MM.1S (cell line): Measurements from ENCODE around the gene EZH2.

Experiments
- DNase-seq: peaks from one replicate; pipeline ENCODE4 v3.0.0-alpha.2; 2015
- H2AFZ ChIP-seq: fragments of 300-600 bp; sonication (generic); 2 replicates; pipeline ENCODE4 v1.6.0; 2016; ENCODE audit warnings: antibody characterized with exemption, low read length
- H3F3A ChIP-seq: fragments of 300-600 bp; sonication (generic); 2 replicates; pipeline ENCODE4 v1.6.1; 2016; ENCODE audit warnings: mild to moderate bottlenecking, antibody characterized with exemption, low read length, moderate library complexity, mixed read lengths; ENCODE audit not compliant: insufficient read depth
- H3K27ac ChIP-seq: fragments of 300-600 bp; sonication (generic); 2 replicates; pipeline ENCODE4 v1.5.1; 2016; ENCODE audit warnings: mild to moderate bottlenecking, low read length
- H3K27me3 ChIP-seq: fragments of 300-600 bp; sonication (generic); replicated peaks from 2 replicates; pipeline ENCODE4 v1.6.0; 2016; ENCODE audit warnings: low read length; ENCODE audit not compliant: insufficient read depth
- H3K36me3 ChIP-seq: fragments of 300-600 bp; sonication (generic); replicated peaks from 2 replicates; pipeline ENCODE4 v1.6.1; 2016; ENCODE audit warnings: mild to moderate bottlenecking, low read length, mixed read lengths; ENCODE audit not compliant: insufficient read depth
- H3K4me1 ChIP-seq: fragments of 300-600 bp; sonication (generic); 2 replicates; pipeline ENCODE4 v1.6.1; 2016; ENCODE audit warnings: low read length, mixed read lengths
- H3K4me2 ChIP-seq: fragments of 300-600 bp; sonication (generic); 2 replicates; pipeline ENCODE4 v1.6.0; 2016; ENCODE audit warnings: low read depth, low read length
- H3K4me3 ChIP-seq: fragments of 300-600 bp; sonication (generic); 2 replicates; pipeline ENCODE4 v1.5.1; 2016; ENCODE audit warnings: low read length, mixed read lengths
- H3K79me2 ChIP-seq: fragments of 300-600 bp; sonication (generic); 2 replicates; pipeline ENCODE4 v1.6.1; 2016; ENCODE audit warnings: mixed run types, low read length, mixed read lengths
- H3K9ac ChIP-seq: fragments of 300-600 bp; sonication (generic); 2 replicates; pipeline ENCODE4 v1.6.1; 2016; ENCODE audit warnings: low read length, mixed read lengths
- H3K9me2 ChIP-seq: fragments of 300-600 bp; sonication (generic); replicated peaks from 2 replicates; pipeline ENCODE4 v1.6.1; 2016; ENCODE audit warnings: mild to moderate bottlenecking, low read length, mixed read lengths; ENCODE audit not compliant: insufficient read depth
- H3K9me3 ChIP-seq: fragments of 300-600 bp; sonication (generic); replicated peaks from 2 replicates; pipeline ENCODE4 v1.6.1; 2016; ENCODE audit warnings: mild to moderate bottlenecking, low read length, mixed read lengths; ENCODE audit not compliant: insufficient read depth
- H4K20me1 ChIP-seq: fragments of 300-600 bp; sonication (generic); 2 replicates; pipeline ENCODE4 v1.6.1; 2016; ENCODE audit warnings: mild to moderate bottlenecking, low read length, moderate library complexity, mixed read lengths; ENCODE audit not compliant: insufficient read depth
- EZH2 ChIP-seq: fragments of 300-600 bp; sonication (generic); optimal IDR thresholded peaks from 2 replicates; pipeline ENCODE3; 2017; ENCODE audit warnings: low read depth, mild to moderate bottlenecking, antibody characterized with exemption, low read length, mixed read lengths
- EZH2phosphoT487 ChIP-seq: fragments of 300-600 bp; sonication (generic); IDR thresholded peaks from 2 replicates; pipeline ENCODE4 v1.6.1; 2018; ENCODE audit warnings: antibody characterized with exemption, low read length
- TF ChIP-seq, protein P1 (sequence below): fragments of 300-600 bp; sonication (generic); IDR thresholded peaks from 2 replicates; pipeline ENCODE4 v1.5.1; 2016; ENCODE audit warnings: antibody characterized with exemption, low read length, mixed read lengths

Gene EZH2

DNA sequence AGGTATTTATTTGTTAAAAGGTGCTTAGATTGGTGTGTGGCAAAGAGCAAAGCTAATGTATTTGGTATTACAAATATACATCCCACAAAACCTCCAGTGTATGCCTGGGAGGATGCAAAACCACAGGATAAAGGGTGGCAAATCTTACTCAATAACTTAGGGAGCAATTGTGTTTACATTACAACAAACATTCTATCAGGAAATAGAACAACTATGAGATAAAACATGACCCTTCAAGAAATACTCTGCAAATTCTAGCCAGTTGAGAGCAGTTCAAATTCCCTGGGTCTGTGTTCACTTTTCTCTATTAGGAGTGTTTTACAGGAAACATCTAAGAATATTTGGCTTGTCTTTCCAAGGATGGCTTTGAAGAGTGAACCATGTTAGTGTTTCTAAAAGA is 120.5 kb downstream of the EZH2 start:
- no peak for TF ChIP-seq EZH2
- H3K27ac ChIP-seq, result no peak overlapping the region
- no peak for DNase-seq
- H3K4me2 ChIP-seq, result no peak overlapping the region
- no peaks in the 10 kb centered on the region for H3K9me3 ChIP-seq
- H4K20me1 ChIP-seq, result no peaks in the 10 kb centered on the region; the same call in 1 of the 2 replicates
- H3K79me2 ChIP-seq, result peaks cover 91% of the 10 kb centered on the region
- H3K36me3 ChIP-seq, result peaks cover 28% of the 10 kb centered on the region
- no peak overlapping the region for H3K4me3 ChIP-seq
- H3F3A ChIP-seq, result 0 out of 2 replicates have a peak, but pooled peaks cover 9% of the 10 kb centered on the region
- H3K27me3 ChIP-seq, result no peaks in the 10 kb centered on the region
- H2AFZ ChIP-seq, result no peak overlapping the region
- H3K4me1 ChIP-seq, result no peaks in the 10 kb centered on the region
- no peak overlapping the region for H3K9ac ChIP-seq
- no peaks in the 10 kb centered on the region for H3K9me2 ChIP-seq

DNA sequence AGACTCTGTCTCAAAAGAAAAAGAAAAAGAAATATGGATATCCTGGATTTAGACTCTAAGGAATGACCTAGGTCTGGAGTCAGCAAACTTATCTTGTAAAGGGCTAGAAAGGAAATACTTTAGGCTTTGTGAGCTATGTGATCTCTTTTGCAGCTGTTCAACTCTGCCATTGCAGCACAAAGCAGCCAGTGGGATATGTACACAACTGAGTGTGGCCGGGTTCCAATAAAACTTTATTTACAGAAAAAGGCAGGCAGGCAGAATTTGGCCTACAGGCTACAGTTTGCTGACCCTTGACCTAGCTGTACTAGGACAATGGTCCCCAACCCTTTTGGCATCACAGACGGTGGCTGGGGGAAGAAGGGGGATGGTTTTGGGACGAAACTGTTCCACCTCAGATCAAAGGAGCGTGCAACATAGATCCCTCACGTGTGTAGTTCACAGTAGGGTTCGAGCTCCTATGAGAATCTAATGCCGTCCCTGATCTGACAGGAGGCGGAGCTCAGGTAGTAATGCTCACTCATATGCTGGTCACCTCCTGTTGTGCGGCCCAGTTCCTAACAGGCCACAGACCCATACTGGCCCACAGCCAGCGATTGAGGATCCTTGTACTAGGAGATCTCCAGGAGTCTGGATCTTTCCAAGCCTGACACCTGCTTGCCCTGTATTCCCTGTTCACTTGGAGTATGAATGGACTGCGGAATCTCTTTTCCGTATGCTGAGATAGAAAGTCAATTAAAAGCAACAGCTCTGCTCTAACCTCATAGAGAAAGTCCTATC is 122.4 kb downstream of the EZH2 start:
- no peaks in the 10 kb centered on the region for H3K9me3 ChIP-seq
- H2AFZ ChIP-seq, result no peak overlapping the region
- no peaks in the 10 kb centered on the region for H3K27me3 ChIP-seq
- peaks cover 23% of the 10 kb centered on the region for H3K36me3 ChIP-seq
- H3K27ac ChIP-seq, result no peak overlapping the region
- DNase-seq, result no peak
- no peaks in the 10 kb centered on the region for H3K9me2 ChIP-seq
- H3K9ac ChIP-seq, result no peak overlapping the region
- peaks cover 94% of the 10 kb centered on the region for H3K79me2 ChIP-seq
- 0 out of 2 replicates have a peak, but pooled peaks cover 9% of the 10 kb centered on the region for H3F3A ChIP-seq
- no peaks in the 10 kb centered on the region; the same call in 1 of the 2 replicates for H4K20me1 ChIP-seq
- no peaks in the 10 kb centered on the region for H3K4me1 ChIP-seq
- no peak for TF ChIP-seq EZH2
- TF ChIP-seq, protein P1, sequence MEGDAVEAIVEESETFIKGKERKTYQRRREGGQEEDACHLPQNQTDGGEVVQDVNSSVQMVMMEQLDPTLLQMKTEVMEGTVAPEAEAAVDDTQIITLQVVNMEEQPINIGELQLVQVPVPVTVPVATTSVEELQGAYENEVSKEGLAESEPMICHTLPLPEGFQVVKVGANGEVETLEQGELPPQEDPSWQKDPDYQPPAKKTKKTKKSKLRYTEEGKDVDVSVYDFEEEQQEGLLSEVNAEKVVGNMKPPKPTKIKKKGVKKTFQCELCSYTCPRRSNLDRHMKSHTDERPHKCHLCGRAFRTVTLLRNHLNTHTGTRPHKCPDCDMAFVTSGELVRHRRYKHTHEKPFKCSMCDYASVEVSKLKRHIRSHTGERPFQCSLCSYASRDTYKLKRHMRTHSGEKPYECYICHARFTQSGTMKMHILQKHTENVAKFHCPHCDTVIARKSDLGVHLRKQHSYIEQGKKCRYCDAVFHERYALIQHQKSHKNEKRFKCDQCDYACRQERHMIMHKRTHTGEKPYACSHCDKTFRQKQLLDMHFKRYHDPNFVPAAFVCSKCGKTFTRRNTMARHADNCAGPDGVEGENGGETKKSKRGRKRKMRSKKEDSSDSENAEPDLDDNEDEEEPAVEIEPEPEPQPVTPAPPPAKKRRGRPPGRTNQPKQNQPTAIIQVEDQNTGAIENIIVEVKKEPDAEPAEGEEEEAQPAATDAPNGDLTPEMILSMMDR, result no peak
- no peak for TF ChIP-seq EZH2phosphoT487
- H3K4me2 ChIP-seq, result no peak overlapping the region
- H3K4me3 ChIP-seq, result no peak overlapping the region
